HG02970 (cell line): ENCODE data around the gene TMED7.
A peak's percentile ranks its signal among the peaks of the same experiment; 100 is the strongest.

Source experiments
- ATAC-seq: cut with Tn5 transposase; IDR thresholded peaks from one replicate; pipeline ENCODE4 v1.9.1; 2021; ENCODE audit warnings: mild to moderate bottlenecking, moderate library complexity, moderate number of reproducible peaks; ENCODE audit not compliant: unreplicated experiment, low FRiP score

The TMED7 gene

DNA sequence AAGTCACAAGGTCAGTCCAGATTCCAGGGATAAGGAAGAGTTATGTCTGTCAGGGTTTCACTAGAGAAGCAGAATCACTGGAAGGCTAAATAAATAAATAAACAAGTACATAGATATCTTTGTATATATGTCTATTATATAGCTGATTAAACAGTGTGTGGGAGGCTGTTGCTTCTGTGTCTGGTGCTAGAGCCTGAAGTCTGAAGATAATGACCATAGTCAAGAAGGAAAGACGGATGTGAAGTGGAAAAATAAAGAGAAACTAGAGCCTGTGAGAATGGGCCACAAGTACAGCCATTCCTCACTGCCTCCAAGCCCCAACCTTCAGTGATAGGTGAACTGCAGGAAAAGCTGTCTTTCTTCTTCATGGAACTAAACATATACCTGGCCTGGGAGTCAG lies 4.1 kb upstream of the TMED7 start:
- no peak for ATAC-seq

GRCh38 chr5:115627295-115627865 lies 1.5 kb upstream of the TMED7 start:
- no peak for ATAC-seq

DNA sequence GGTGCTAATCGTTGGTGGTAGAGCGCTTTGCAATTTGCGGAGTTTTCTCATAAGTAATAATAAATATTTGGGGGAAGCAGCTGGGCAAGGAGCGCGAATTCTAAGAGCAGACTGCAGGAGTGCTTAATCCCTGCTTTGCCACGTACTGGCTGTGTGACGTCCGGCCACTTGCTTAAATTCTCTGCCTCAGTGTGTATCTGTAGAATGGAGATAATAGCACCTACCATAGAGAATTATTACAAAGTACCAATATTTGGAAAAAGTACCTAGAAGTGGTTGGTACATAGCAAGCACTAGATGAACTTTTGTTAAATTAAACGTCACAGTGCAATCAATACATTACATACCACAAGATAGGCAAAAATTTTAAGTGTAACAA lies 598 bp upstream of the TMED7 start:
- peak; percentile 16 for ATAC-seq

DNA sequence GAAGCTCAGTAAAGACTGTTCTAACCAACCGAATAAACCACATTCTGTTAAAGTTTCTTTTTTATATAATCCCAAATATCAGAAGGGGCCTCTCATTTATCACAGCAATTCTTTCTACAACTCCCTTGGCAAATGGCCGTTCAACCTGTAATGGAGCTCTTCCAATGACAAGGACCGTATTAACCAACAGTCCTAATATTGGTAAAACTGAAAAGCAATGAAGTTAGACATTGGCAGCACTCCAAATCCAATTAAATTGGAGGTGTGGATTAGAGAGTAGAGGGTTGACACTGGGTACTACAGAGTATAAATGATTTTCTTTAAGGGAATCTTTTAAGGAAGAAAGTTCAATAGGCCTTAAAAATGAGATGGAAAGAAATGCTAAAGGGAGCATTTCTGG lies 842 bp downstream of the TMED7 start:
- ATAC-seq, result no peak

DNA sequence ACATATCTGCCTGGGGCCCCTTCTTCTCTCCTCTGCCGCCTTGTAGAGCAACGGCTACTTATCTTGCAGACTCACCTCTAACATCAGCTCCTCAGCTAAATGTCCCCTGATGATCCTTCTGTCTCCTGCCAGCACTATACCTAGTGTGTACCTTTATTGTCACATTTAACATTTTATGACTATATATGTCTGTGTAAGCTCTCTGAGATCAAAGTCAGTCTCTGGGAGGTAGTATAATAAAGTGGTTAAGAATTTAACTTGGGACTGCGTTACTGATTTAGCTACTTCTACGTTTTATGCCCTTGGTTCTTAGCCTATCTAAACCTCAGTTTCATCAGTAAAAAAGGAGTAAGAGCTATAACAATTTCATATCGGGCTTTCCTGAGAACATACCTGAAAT lies 2.2 kb downstream of the TMED7 start:
- no peak for ATAC-seq

DNA sequence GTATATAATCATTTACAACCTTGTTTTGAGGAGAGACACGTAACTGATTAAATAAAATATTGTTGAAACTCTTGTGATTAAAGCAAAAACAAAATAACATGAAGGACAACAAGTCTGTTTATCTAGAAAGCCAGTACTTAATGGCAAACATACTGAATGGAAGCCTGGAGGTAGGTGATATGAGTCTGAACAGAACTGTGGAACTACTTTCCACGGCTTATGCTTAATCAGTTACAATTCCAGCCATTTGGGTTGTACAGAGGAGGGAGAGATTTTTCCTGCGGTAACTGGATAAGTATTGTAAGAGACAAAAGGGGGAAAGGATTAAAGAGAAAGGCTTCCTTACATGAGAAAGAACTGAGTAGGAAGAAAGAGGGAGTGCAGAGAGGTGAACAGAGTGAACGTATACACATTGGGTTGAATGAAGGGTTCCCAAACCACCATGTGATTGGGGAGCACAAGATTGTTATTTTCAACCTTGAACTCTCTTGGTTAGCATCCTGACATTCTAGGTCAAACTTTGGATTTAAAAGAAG lies 4.4 kb downstream of the TMED7 start:
- no peak for ATAC-seq

GRCh38 chr5:115616892-115617291 lies 8.9 kb downstream of the TMED7 start:
- ATAC-seq, result no peak

- no peak for ATAC-seq
Observed at GRCh38 chr5:115616472-115616871, 9.4 kb downstream of the TMED7 start.

DNA sequence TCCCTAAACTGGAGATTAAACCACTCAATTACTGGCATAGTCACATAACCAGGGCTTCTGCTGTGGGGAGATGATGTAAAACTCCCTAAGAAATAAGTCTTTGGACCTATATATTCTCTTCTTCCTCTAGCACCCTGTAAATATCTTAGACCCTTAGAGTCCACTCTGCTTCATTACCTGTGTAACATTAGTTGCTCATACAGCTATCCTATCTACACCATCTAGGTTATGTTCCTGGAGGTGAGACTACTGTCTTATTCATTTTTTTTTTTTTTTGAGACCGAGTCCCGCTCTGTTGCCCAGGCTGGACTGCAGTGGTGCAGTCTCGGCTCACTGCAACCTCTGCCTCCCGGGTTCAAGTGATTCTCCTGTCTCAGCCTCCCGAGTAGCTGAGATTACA lies 14.0 kb downstream of the TMED7 start:
- no peak for ATAC-seq

DNA sequence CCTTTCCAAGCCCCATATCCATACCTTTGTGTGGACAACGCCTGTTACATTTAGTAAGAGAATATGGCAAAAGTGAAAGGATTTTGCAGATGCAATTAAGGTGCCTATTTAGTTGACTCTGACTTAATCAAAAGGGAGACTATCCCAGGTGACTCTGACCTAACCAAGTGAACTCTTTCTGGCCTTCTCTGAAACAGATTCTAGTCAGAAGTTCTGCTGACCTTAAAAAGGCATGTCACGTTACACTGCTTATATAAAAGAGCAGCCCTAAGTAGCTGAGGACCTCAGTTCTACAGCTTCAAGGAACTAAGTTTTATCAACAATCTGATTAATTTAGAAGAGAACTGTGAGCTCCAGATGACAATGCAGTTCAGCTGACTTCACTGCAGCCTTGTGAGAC lies 17.9 kb downstream of the TMED7 start:
- ATAC-seq, result no peak

DNA sequence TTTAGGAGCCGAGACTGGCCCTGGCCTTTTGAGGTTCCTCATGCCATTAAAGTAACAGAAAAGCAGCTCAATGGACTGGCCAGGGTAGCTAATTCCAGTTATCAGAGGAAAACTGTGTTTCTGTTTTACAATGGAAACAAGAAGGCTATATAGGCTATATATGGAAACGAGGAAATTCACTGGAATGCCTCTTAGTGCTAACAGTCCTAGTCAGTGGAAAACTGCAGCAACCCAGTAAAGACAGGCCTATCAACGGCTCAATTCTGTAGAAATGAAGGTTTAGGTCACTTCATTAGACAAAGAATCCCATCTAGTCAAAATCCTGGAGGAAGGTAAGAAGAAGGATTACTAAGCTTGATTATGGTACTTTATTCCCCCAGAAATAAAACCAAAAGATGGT lies 20.4 kb downstream of the TMED7 start:
- no peak for ATAC-seq

DNA sequence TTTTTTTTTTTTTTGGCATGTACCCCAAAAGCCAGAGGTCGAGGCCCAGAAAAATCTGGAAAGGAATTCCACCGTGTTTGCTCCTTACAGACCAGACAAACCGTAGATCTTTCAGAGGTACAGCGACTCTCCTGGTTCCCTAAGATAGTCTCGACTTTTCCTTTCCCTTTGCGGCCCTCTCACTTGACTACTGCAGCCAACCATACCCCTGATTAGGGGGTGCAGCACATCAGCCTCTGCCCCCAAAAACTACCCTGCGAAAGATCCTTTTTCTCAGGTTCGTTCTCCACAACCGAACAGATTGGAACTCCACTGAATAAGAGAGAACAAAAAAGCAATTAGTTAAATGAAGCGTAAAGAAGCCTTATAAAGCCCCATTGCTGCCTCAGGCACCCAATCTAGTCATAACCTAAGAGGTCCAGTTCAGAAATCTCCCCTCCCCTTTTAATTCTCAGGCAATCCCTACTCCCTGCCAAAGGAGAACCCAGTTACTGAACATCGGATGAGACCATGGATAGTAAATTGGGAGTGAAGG lies 23.2 kb downstream of the TMED7 start:
- ATAC-seq, result no peak

GRCh38 chr5:115601701-115602590 lies 23.9 kb downstream of the TMED7 start, which contains the start of gene TICAM2:
Gene TICAM2 (minus strand): TSS chr5:115602479. CDS start chr5:115581256, 21,223 bp downstream.
- ATAC-seq, result peak; percentile 81

GRCh38 chr5:115600766-115601165 lies 25.1 kb downstream of the TMED7 start:
- no peak for ATAC-seq

- ATAC-seq, result no peak
Observed at GRCh38 chr5:115599924-115600323, 25.9 kb downstream of the TMED7 start.

- no peak for ATAC-seq
Observed at GRCh38 chr5:115599502-115599901, 26.3 kb downstream of the TMED7 start.

GRCh38 chr5:115594128-115595047 lies 31.4 kb downstream of the TMED7 start:
- no peak for ATAC-seq

GRCh38 chr5:115589043-115589442 lies 36.8 kb downstream of the TMED7 start:
- no peak for ATAC-seq

GRCh38 chr5:115588640-115589039 lies 37.2 kb downstream of the TMED7 start:
- no peak for ATAC-seq

- ATAC-seq, result no peak
Observed at GRCh38 chr5:115586525-115587146, 39.2 kb downstream of the TMED7 start.
